Stimulated activated naive CD8-positive, alpha-beta T cell treated with anti-CD3 and anti-CD28 coated beads, Interleukin-15, amount 100 ng/mL, for 72 hours (primary cell): ENCODE measurements around the gene ATP6V1G3.
"Not testable (repeated sequence)": the region's sequence is repeated elsewhere in the genome, so short reads cannot be mapped to it uniquely, and the experiment has no call there.

Experiments used
- ATAC-seq: fragments of 150-1000 bp; cut with Tn5 transposase; 2 replicates; pipeline ENCODE4 v1.10.0; 2021; ENCODE audit warnings: mild to moderate bottlenecking, moderate library complexity
- DNase-seq, 2 donors: peaks; one replicate each; pipeline ENCODE4 v3.0.0; 2021 to 2022
- H3K27ac Mint-ChIP-seq, 2 donors: one replicate each; pipeline ENCODE4 v1.8.0; 2022; ENCODE audit warnings: mild to moderate bottlenecking in 2 of 2, mixed read lengths in 2 of 2, moderate library complexity in 2 of 2
- H3K27me3 Mint-ChIP-seq: one replicate; pipeline ENCODE4 v1.8.0; 2022; ENCODE audit warnings: mixed read lengths
- H3K4me1 Mint-ChIP-seq: one replicate; pipeline ENCODE4 v1.8.0; 2022; ENCODE audit warnings: mild to moderate bottlenecking, mixed read lengths
- H3K4me3 Mint-ChIP-seq, 2 donors: one replicate each; pipeline ENCODE4 v1.8.0; 2022; ENCODE audit warnings: mild to moderate bottlenecking in 2 of 2, mixed read lengths in 2 of 2, moderate library complexity in 1 of 2
- H3K9me3 Mint-ChIP-seq, 2 donors: one replicate each; pipeline ENCODE4 v1.8.0; 2022; ENCODE audit warnings: mixed read lengths in 2 of 2

ATP6V1G3 gene, protein sequence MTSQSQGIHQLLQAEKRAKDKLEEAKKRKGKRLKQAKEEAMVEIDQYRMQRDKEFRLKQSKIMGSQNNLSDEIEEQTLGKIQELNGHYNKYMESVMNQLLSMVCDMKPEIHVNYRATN

DNA sequence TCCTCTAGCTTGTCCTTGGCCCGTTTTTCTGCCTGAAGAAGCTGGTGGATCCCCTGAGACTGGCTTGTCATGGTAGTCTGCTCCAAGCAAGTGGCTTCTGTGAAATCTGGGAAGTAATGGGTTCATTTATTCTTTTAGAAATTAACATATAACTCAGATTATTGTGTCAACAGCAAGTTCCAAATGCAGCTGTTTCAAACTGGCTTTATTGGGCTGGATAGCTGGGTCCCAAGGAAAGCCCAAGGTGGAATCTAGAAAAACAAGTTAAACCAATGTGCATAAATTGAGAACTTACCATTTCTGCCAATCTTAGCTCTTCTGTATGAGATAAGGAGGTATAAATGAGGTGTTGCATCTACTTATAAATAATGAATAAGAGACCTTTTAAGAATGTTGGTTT lies at the start of gene ATP6V1G3:
Gene ATP6V1G3 (minus strand): TSS at position 101 of the 400 bp plus-strand sequence. CDS start 30 bp downstream, at position 71.
- Mint-ChIP-seq H3K27ac (peak within 1 kb of the TSS; percentile 59 to 64), H3K9me3 (no peaks in the 10 kb centered on the region), H3K27me3 (no peaks in the 10 kb centered on the region), H3K4me1 (peaks cover 70% of the 10 kb centered on the region), H3K4me3 (peak within 1 kb of the TSS; percentile 80 to 90)
- no peak for DNase-seq
- no peak for ATAC-seq

DNA sequence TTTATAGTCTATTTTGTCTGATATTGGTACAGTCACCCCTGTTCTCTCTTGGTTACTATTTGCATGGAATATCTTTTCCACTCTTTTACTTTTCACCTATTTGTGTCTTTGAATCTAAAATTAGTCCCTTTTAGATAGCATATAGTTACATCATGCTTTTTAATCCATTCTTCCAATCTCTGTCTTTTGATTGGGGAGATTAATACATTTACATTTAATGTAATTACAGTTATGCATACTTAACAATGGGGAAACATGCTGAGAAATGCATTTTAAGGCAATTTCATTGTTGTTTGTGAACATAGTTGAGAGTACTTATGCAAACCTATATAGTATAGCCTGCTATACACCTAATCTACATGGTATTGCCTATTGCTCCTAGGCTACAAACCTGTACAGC lies 48.4 kb upstream of the ATP6V1G3 start:
- Mint-ChIP-seq H3K27me3 (no peaks in the 10 kb centered on the region), H3K9me3 (peaks cover 36 to 37% of the 10 kb centered on the region in 2 donors), H3K4me3 (no peak overlapping the region), H3K27ac (no peak overlapping the region), H3K4me1 (peaks cover 15% of the 10 kb centered on the region)
- DNase-seq (no peak), ATAC-seq (no peak)

DNA sequence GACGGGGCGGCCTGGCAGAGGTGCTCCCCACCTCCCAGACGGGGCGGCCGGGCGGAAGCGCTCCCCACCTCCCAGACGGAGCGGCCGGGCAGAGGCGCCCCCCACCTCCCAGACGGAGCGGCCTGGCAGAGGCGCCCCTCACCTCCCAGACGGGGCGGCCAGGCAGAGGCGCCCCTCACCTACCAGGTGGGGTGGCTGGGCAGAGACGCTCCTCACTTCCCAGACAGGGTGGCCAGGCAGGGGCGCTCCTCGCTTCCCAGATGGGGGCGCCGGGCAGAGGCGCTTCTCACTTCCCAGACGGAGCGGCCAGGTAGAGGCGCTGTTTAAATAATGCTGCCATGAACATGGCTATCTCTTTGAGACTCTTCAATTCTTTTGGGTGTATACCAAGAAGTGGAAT lies 43.7 kb upstream of the ATP6V1G3 start:
- Mint-ChIP-seq H3K27me3 (no peaks in the 10 kb centered on the region), H3K4me3 (no peak overlapping the region), H3K27ac (no peak overlapping the region), H3K9me3 (peaks cover 38 to 40% of the 10 kb centered on the region in 2 donors), H3K4me1 (peaks cover 15% of the 10 kb centered on the region)
- no peak for DNase-seq
- no peak for ATAC-seq

DNA sequence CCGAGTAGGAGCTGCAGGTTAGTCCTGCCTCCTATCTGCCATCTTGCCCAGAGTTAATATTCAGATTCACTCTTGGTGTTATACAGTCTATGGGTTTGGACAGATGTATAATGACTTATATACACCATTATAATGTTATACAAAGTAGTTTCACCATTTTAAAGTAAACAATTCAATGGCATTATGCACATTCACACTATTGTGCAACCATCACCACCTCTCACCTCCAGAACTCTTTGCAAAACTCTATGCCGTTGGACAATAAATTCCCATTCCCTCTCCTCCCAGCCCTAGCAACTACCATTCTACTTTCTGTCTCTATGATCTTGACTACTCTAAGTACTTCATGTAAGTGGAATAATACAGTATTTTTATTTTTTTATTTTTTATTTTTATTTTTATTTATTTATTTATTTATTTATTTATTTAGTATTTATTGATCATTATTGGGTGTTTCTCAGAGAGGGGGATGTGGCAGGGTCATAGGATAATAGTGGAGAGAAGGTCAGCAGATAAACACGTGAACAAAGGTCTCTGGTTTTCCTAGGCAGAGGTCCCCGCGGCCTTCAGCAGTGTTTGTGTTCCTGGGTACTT lies 42.8 kb upstream of the ATP6V1G3 start:
- DNase-seq, ATAC-seq, H3K4me3 Mint-ChIP-seq, H3K27me3 Mint-ChIP-seq, H3K27ac Mint-ChIP-seq: not testable (repeated sequence)
- H3K4me1 Mint-ChIP-seq = peaks cover 13% of the 10 kb centered on the region
- H3K9me3 Mint-ChIP-seq = peaks cover 31 to 32% of the 10 kb centered on the region in 2 donors

DNA sequence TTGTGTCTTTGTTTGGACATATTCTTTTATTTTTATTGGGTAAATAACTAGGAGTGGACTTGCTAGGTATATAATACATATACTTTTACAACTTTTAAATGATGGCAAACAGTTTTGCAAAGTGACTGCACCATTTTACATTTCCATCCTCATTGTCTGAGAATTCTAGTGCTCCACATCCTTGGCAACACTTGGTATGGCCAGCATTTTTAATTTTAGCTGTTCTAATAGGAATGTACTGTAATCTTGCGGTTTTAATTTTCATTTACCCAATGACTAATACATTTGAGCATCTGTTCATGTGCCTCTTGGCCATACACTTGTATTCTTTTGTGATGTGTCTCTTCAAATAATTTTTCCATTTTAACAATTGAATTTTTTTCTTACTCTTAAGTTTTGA lies 37.0 kb upstream of the ATP6V1G3 start:
- H3K27ac Mint-ChIP-seq = no peak overlapping the region
- ATAC-seq = no peak
- H3K27me3 Mint-ChIP-seq = no peaks in the 10 kb centered on the region

DNA sequence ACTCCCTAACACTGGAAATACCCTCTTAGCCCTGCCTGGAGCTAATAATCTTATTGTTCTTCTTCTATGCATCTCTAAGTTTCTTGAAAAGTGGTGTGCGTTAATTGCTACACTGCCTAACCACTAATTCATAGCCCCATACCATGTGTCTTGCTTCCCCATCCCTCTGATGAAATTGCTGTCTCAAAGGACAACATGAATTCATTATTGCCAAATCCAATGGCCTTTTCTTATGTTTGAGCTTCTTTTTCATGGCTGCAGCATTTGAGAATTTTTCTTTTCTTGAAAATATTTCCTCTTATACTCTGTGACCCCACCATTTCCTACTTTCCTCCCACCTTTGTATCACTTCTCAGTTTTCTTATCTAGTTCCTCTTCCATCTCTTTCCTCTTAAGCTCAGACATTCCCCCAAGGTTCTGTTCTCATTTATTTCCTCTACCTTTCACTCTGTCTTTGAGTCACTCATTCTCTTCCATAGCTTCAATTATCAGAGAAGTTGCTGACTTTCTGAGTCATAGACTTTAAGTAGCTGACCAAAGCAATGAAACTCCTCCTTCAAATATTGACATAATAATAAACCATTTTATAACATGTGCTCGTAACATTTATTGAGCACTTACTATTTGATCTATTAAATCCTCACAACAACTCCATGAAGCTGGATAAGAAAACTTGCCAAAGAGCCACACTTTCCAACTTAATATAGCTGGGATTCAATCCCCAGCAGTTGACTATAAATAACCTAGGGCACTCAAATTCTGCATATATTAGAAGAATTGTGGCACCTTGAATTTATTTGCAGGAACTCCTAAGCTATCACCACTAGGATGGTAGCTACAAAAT lies 35.5 kb upstream of the ATP6V1G3 start:
- Mint-ChIP-seq H3K4me1 (peaks cover 17% of the 10 kb centered on the region), H3K27me3 (no peaks in the 10 kb centered on the region), H3K9me3 (peaks cover under 1 to 1% of the 10 kb centered on the region in 2 donors), H3K27ac (no peak overlapping the region), H3K4me3 (no peak overlapping the region)
- DNase-seq = no peak
- ATAC-seq = no peak

More for the DNA sequence above, 37.0 kb upstream of the ATP6V1G3 start:
- no peak for DNase-seq
- Mint-ChIP-seq H3K9me3 (peaks cover 11 to 14% of the 10 kb centered on the region in 2 donors), H3K4me1 (peaks cover 25% of the 10 kb centered on the region), H3K4me3 (no peak overlapping the region)

DNA sequence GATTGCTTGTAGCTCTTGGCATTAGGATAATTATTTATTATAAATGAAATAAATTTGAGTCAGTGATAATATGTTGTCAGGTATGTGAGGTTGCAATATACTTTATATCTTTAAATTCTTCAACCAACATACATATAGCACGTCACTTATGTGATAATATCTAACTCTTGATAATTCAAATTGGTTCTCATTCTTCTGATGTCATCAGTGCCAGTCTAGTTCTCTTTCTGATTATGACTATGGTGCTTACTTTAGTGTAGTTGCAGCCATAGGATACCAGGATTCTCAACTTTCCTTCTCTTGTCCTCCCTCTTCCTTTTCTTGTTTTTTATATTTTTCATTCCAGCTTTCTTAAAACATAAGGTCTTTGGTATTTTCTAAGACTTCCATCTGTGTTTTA lies 34.8 kb upstream of the ATP6V1G3 start:
- peak overlapping the region in 1 of 2 donors; percentile 8 for H3K27ac Mint-ChIP-seq
- H3K4me1 Mint-ChIP-seq = peaks cover 17% of the 10 kb centered on the region
- H3K27me3 Mint-ChIP-seq = no peaks in the 10 kb centered on the region

DNA sequence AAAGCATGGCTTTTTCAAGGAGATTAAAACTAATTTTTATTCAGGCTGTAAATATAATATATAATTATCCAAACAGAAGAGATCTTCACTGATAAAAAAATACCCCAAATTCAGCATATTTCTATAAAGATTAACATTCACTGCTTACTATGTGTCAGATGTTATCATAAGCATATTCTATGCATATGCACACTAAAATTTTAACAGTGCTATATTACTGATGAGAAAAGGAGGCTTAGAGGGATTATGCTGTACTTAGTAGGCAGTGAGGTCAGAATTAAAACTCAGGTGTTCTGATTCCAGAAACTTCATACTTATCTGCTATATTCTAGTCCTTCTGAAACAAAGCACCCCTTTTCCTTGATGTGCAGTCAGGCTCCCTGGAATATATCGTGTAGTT lies 33.8 kb upstream of the ATP6V1G3 start:
- ATAC-seq (no peak), DNase-seq (no peak)
- Mint-ChIP-seq H3K4me3 (no peak overlapping the region), H3K27me3 (no peaks in the 10 kb centered on the region), H3K27ac (no peak overlapping the region), H3K9me3 (no peaks in the 10 kb centered on the region), H3K4me1 (peaks cover 17% of the 10 kb centered on the region)

More for the DNA sequence above, 34.8 kb upstream of the ATP6V1G3 start:
- no peak overlapping the region for H3K4me3 Mint-ChIP-seq
- no peak for ATAC-seq
- no peak for DNase-seq
- H3K9me3 Mint-ChIP-seq = no peaks in the 10 kb centered on the region

DNA sequence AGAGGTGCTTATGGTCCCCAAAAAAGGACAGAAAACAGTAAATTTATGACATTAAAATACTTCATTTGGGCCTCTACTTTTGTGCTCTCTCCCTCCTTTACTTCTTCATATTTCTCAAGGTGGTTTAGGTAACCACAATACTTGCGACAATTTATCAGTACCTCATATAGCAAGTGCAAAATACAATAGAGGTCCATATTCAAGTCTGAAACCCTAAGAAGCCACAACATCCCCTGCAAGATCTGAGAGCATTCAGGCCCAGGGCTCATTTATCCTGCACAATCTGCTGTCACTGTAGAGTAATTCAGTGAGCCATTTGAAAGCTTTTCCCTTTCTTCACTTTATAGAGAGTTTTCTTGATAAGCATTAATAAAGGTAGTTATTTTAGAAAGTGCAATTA lies 24.2 kb upstream of the ATP6V1G3 start:
- H3K27me3 Mint-ChIP-seq = no peaks in the 10 kb centered on the region
- peak overlapping the region in 1 of 2 donors; percentile 16 for H3K4me3 Mint-ChIP-seq
- peaks cover 16 to 20% of the 10 kb centered on the region in 2 donors for H3K9me3 Mint-ChIP-seq
- ATAC-seq = peak; percentile 91
- H3K27ac Mint-ChIP-seq = peak overlapping the region; percentile 35 to 36
- peaks cover 46% of the 10 kb centered on the region for H3K4me1 Mint-ChIP-seq
- DNase-seq = no peak

DNA sequence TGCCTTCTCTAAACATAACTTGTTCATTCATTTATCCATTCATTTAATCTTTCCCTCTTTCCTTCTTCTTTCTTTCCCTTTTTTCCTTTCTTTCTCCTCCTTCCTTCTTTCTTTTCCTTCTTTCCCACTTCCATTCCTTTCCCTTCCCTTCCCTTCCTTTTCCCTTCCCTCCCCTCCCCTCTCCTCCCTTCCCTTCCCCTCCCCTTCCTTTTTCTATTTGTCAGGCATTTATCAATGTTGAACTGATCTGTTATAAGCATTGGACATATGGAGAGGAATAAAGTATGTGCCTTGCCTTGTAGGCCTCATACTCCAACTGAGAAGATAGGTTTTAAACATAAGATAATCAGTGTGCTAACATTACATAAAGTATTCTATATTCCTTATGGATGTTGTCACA lies 23.7 kb upstream of the ATP6V1G3 start:
- H3K4me3 Mint-ChIP-seq = no peak overlapping the region
- no peak overlapping the region for H3K27ac Mint-ChIP-seq
- no peaks in the 10 kb centered on the region for H3K27me3 Mint-ChIP-seq
- H3K9me3 Mint-ChIP-seq = peaks cover 16 to 20% of the 10 kb centered on the region in 2 donors
- ATAC-seq = no peak
- DNase-seq = no peak
- peaks cover 47% of the 10 kb centered on the region for H3K4me1 Mint-ChIP-seq

DNA sequence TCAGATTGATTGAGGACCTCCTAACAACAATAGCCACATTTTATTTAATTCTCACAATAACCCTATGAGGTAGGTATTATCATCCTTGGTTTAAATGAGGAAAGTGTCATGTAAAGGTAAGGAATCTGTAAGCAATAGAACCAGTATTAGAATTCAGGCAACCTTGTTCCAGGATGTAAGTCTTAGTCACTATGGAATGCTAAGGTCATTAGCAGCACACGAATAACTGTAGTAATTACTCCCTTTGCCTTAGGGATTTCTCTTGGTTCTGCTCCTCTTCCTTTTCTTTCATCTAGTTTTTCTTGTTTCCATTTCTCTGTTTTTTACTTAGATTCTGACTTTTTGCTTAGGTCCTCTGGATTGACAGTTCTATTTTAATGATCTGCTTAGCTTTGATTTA lies 23.1 kb upstream of the ATP6V1G3 start:
- H3K27me3 Mint-ChIP-seq = no peaks in the 10 kb centered on the region
- H3K4me3 Mint-ChIP-seq = no peak overlapping the region
- H3K9me3 Mint-ChIP-seq = peaks cover 16 to 20% of the 10 kb centered on the region in 2 donors
- no peak overlapping the region for H3K27ac Mint-ChIP-seq
- DNase-seq = no peak
- ATAC-seq = no peak
- H3K4me1 Mint-ChIP-seq = peaks cover 53% of the 10 kb centered on the region

DNA sequence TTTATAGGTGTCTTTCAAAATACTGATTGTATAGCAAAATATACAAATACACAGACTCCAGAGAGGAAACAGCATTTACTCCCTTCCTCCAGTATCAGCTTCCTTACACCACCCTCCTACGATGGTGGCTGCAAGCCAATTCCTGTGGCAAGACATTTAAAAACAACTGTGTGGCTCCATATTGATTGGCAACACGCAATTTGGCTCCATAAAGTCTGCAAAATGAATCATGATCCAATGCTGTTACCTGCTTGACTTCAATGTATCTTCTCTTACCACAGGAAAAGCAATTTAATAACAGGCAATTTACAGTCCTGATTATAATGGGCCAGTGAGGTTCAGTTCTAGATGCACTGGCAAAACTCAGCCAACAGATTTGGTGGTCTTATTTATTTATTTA lies 19.7 kb upstream of the ATP6V1G3 start:
- ATAC-seq (no peak), DNase-seq (no peak)
- Mint-ChIP-seq H3K9me3 (peaks cover 0 to 6% of the 10 kb centered on the region in 2 donors), H3K27ac (no peak overlapping the region), H3K4me3 (no peak overlapping the region), H3K27me3 (no peaks in the 10 kb centered on the region), H3K4me1 (peaks cover 62% of the 10 kb centered on the region)

DNA sequence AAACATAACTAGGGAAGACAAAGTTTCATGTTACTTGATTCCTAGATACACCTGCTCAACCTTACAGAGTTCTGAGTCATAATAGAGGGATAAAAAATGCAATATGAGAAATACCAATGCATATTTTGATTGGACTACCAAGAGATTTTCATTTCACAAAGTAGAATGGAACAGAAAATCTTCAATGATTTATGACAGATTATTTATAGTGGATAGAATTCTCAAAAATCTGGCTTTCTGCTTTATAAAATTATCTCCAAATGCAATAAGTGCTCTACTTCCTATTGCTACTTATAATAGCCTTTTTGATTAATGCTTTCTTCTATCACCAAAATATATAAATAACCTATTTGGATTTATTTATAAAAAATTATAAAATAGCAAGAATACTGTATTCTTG lies 18.9 kb upstream of the ATP6V1G3 start:
- no peaks in the 10 kb centered on the region for H3K27me3 Mint-ChIP-seq
- H3K27ac Mint-ChIP-seq = no peak overlapping the region
- H3K9me3 Mint-ChIP-seq = peaks cover 0 to 6% of the 10 kb centered on the region in 2 donors
- no peak for DNase-seq
- H3K4me3 Mint-ChIP-seq = no peak overlapping the region
- peaks cover 62% of the 10 kb centered on the region for H3K4me1 Mint-ChIP-seq
- no peak for ATAC-seq

DNA sequence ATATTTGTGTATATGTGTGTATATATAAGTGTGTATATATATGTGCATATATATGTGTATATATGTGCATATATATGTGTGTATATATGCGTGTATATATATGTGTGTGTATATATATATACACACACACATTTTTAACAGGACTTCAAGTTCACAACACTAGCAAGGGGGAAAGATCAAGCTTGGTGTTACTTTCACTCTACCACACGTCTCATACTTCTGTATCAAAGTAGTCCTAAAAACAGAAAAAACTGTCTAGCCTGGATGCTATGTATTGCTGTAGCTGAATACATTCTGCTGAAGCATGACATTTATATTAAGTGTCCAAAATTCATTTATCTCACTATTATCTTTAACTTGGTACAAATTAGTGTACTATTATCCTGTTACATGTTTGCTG lies 17.9 kb upstream of the ATP6V1G3 start:
- Mint-ChIP-seq H3K4me1 (peaks cover 58% of the 10 kb centered on the region), H3K4me3 (peak overlapping the region in 1 of 2 donors; percentile 28), H3K27ac (peak overlapping the region in 1 of 2 donors; percentile 44), H3K27me3 (no peaks in the 10 kb centered on the region), H3K9me3 (peaks cover 0 to 6% of the 10 kb centered on the region in 2 donors)
- DNase-seq = no peak
- no peak for ATAC-seq

DNA sequence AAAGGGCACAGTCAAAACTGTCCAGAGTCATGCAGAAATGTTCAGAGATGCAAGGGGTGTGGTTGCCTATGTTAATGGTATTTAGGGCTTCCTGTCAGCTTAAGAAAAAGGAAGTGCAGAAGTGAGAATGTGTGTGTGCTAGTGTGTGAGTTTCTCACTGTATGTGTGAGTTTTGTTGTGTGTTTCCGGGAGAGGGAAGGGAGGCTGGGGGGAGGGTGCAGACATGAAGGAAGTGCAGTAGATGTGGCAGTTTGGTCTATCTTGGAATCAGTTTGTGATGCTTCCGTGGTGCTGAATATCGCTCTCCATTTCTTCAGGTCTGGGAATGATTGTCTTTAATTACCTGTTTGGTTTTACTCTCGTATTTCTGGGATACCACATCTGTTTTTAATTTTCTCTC lies 16.5 kb upstream of the ATP6V1G3 start:
- Mint-ChIP-seq H3K9me3 (no peaks in the 10 kb centered on the region), H3K4me1 (peaks cover 63% of the 10 kb centered on the region), H3K4me3 (peak overlapping the region; percentile 56 to 83), H3K27ac (peak overlapping the region in 1 of 2 donors; percentile 59), H3K27me3 (no peaks in the 10 kb centered on the region)
- ATAC-seq = peak; percentile 99
- peak; percentile 28 to 55 for DNase-seq
